H1 (cell line): ENCODE results near the gene FOXS1. TPM values are rescaled to one million over a fixed set of nuclear protein-coding genes. Genes with fewer than 3 reads are reported as not detected.

ENCODE experiments used
- CTCF ChIA-PET: fragments of 300-600 bp; sonication (Branson Sonifier 250); formaldehyde crosslinking; loops from one replicate; lab custom pipeline; 2021; ENCODE audit not compliant: partially characterized antibody; lab: Charles Lee
- POLR2A ChIA-PET: fragments of 300-600 bp; sonication (Branson Sonifier 250); formaldehyde crosslinking; loops from one replicate; lab custom pipeline; 2021; ENCODE audit warnings: inconsistent platforms; ENCODE audit not compliant: partially characterized antibody; lab: Charles Lee
- DNase-seq, 2 experiments: peaks; one replicate each; pipeline versions ENCODE4 v3.0.0 to v3.0.0-alpha.2; 2010 to 2022; ENCODE audit warnings: low spot score in 2 of 2, low read depth in 1 of 2, mixed read lengths in 1 of 2
- FAIRE-seq: peaks from 2 replicates; lab custom pipeline; 2011; peaks lifted over from hg19 to GRCh38; lab: Jason Lieb, UNC
- H2AFZ ChIP-seq: 2 replicates; pipeline ENCODE4 v1.8.1; 2012; ENCODE audit warnings: low read length, inconsistent platforms
- H2AK5ac ChIP-seq: 2 replicates; pipeline ENCODE4 v1.6.1; 2013; ENCODE audit warnings: low read depth, low read length
- H2BK120ac ChIP-seq: replicated peaks from 2 replicates; pipeline ENCODE3; 2013; ENCODE audit warnings: low read depth, low read length, inconsistent platforms
- H2BK12ac ChIP-seq: 2 replicates; pipeline ENCODE4 v1.6.1; 2013; ENCODE audit warnings: low read depth, low read length
- H2BK15ac ChIP-seq: 2 replicates; pipeline ENCODE4 v1.6.1; 2013; ENCODE audit warnings: low read length
- H2BK20ac ChIP-seq: 2 replicates; pipeline ENCODE4 v1.6.1; 2013; ENCODE audit warnings: low read length
- H2BK5ac ChIP-seq: 2 replicates; pipeline ENCODE4 v1.6.1; 2013; ENCODE audit warnings: low read depth, low read length
- H3K14ac ChIP-seq: 2 replicates; pipeline ENCODE4 v1.6.1; 2013; ENCODE audit warnings: inconsistent platforms; ENCODE audit not compliant: insufficient read length
- H3K18ac ChIP-seq: 2 replicates; pipeline ENCODE4 v1.6.1; 2013; ENCODE audit warnings: low read length; ENCODE audit errors: extremely low read depth
- H3K23ac ChIP-seq: 2 replicates; pipeline ENCODE4 v1.6.1; 2013; ENCODE audit warnings: inconsistent platforms; ENCODE audit not compliant: insufficient read length
- H3K23me2 ChIP-seq: 2 replicates; pipeline ENCODE4 v1.6.1; 2013; ENCODE audit warnings: low read depth, low read length
- H3K27ac ChIP-seq: 2 replicates; pipeline ENCODE4 v1.6.1; 2011; ENCODE audit warnings: low read depth, low read length, inconsistent platforms
- H3K27me3 ChIP-seq, 4 experiments: replicated peaks in 1 of 4; 1 replicate in 1 of 4; 2 replicates in 3 of 4; pipeline versions ENCODE4 v1.6.1 to v1.8.1; 2011 to 2013; ENCODE audit warnings: low read length in 3 of 4, mild to moderate bottlenecking in 3 of 4, inconsistent platforms in 2 of 4, mixed read lengths in 2 of 4, moderate library complexity in 1 of 4; ENCODE audit not compliant: control insufficient read depth in 3 of 4, insufficient read depth in 3 of 4; ENCODE audit errors: extremely low read depth in 1 of 4
- H3K36me3 ChIP-seq, 4 experiments: 2 replicates each; pipeline versions ENCODE4 v1.6.1 to v1.8.1; 2011 to 2013; ENCODE audit warnings: mild to moderate bottlenecking in 4 of 4, low read length in 3 of 4, moderate library complexity in 2 of 4, control low read depth in 1 of 4, inconsistent platforms in 1 of 4; ENCODE audit not compliant: insufficient read depth in 4 of 4, control insufficient read depth in 2 of 4
- H3K4ac ChIP-seq: replicated peaks from 2 replicates; pipeline ENCODE3; 2013; ENCODE audit warnings: low read length, low read depth, mixed read lengths, inconsistent platforms; ENCODE audit not compliant: insufficient read length
- H3K4me1 ChIP-seq, 4 experiments: replicated peaks in 1 of 4; 1 replicate in 1 of 4; 2 replicates in 3 of 4; pipeline versions ENCODE4 v1.6.1 to v1.8.1; 2011 to 2013; ENCODE audit warnings: low read length in 3 of 4, inconsistent platforms in 2 of 4, mixed read lengths in 1 of 4; ENCODE audit not compliant: insufficient read depth in 4 of 4, control insufficient read depth in 3 of 4
- H3K4me2 ChIP-seq, 2 experiments: 2 replicates each; pipeline versions ENCODE4 v1.6.1 to v1.8.1; 2011 to 2013; ENCODE audit warnings: low read depth in 2 of 2, low read length in 2 of 2, control low read depth in 1 of 2, inconsistent platforms in 1 of 2, mild to moderate bottlenecking in 1 of 2; ENCODE audit not compliant: insufficient read depth in 1 of 2
- H3K4me3 ChIP-seq, 4 experiments: fragments of 200-600, 300-600 bp in 1 of 4; sonication (generic), shearing (Covaris generic), sonication (Bioruptor Twin) in 1 of 4; 2 replicates each; pipeline versions ENCODE4 v1.5.1 to v1.8.1; 2011 to 2016; ENCODE audit warnings: low read length in 4 of 4, low read depth in 3 of 4, control low read depth in 2 of 4, inconsistent platforms in 2 of 4, mild to moderate bottlenecking in 2 of 4, mixed read lengths in 1 of 4, moderate library complexity in 1 of 4; ENCODE audit not compliant: insufficient read depth in 2 of 4; ENCODE audit errors: extremely low read depth in 1 of 4
- H3K56ac ChIP-seq: replicated peaks from 2 replicates; pipeline ENCODE3; 2013; ENCODE audit warnings: low read depth, mild to moderate bottlenecking, mixed read lengths, low read length, inconsistent platforms; ENCODE audit not compliant: insufficient read length
- H3K79me1 ChIP-seq: 2 replicates; pipeline ENCODE4 v1.6.1; 2013; ENCODE audit warnings: low read depth, low read length, control low read depth
- H3K79me2 ChIP-seq, 2 experiments: 2 replicates each; pipeline versions ENCODE4 v1.6.1 to v1.8.1; 2012 to 2013; ENCODE audit warnings: low read length in 2 of 2, mild to moderate bottlenecking in 2 of 2, inconsistent platforms in 1 of 2; ENCODE audit not compliant: insufficient read depth in 2 of 2, control insufficient read depth in 1 of 2
- H3K9ac ChIP-seq, 4 experiments: replicated peaks in 1 of 4; 1 replicate in 1 of 4; 2 replicates in 3 of 4; pipeline versions ENCODE4 v1.6.1 to v1.8.1; 2011 to 2013; ENCODE audit warnings: low read depth in 3 of 4, low read length in 3 of 4, control low read depth in 2 of 4, mild to moderate bottlenecking in 2 of 4, moderate library complexity in 2 of 4, inconsistent platforms in 1 of 4; ENCODE audit errors: extremely low read depth in 1 of 4
- H3K9me3 ChIP-seq, 2 experiments: 2 replicates each; pipeline versions ENCODE4 v1.6.1 to v1.8.1; 2012 to 2013; ENCODE audit warnings: mild to moderate bottlenecking in 2 of 2, moderate library complexity in 2 of 2, control low read depth in 1 of 2, inconsistent platforms in 1 of 2, low read depth in 1 of 2, low read length in 1 of 2, mixed read lengths in 1 of 2; ENCODE audit not compliant: insufficient read depth in 2 of 2
- H4K20me1 ChIP-seq, 2 experiments: replicated peaks in 1 of 2; 2 replicates each; pipeline versions ENCODE3 to v1.8.1; 2011 to 2013; ENCODE audit warnings: inconsistent platforms in 2 of 2, low read length in 2 of 2, mild to moderate bottlenecking in 1 of 2; ENCODE audit not compliant: insufficient read depth in 2 of 2, control insufficient read depth in 1 of 2
- H4K5ac ChIP-seq: 2 replicates; pipeline ENCODE4 v1.6.1; 2013; ENCODE audit warnings: low read length, low read depth, mixed read lengths, inconsistent platforms; ENCODE audit not compliant: insufficient read length
- H4K8ac ChIP-seq: 2 replicates; pipeline ENCODE4 v1.8.0; 2013; ENCODE audit warnings: mild to moderate bottlenecking, moderate library complexity, low read length, inconsistent platforms; ENCODE audit not compliant: insufficient read depth; ENCODE audit errors: extremely low read depth
- H4K91ac ChIP-seq: replicated peaks from 2 replicates; pipeline ENCODE3; 2013; ENCODE audit warnings: low read length, mixed read lengths, inconsistent platforms; ENCODE audit not compliant: insufficient read length
- BCL11A ChIP-seq, 2 experiments: IDR thresholded peaks; one replicate each; pipeline ENCODE4 v1.6.1; 2011; ENCODE audit warnings: low read depth in 2 of 2, low read length in 2 of 2, mild to moderate bottlenecking in 2 of 2
- EGR1 ChIP-seq: IDR thresholded peaks from 2 replicates; pipeline ENCODE4 v1.6.1; 2011; ENCODE audit warnings: low read depth, low read length, borderline replicate concordance
- EZH2 ChIP-seq: fragments of 200-600 bp; sonication (generic); IDR thresholded peaks from 2 replicates; pipeline ENCODE4 v1.7.1; 2012; ENCODE audit warnings: low read depth, mild to moderate bottlenecking, moderate library complexity, low read length, inconsistent platforms; ENCODE audit not compliant: severe bottlenecking
- HDAC6 ChIP-seq: IDR thresholded peaks from one replicate; pipeline ENCODE4 v1.7.1; 2012; ENCODE audit warnings: low read depth, mild to moderate bottlenecking, inconsistent platforms, low read length, moderate library complexity
- KDM5A ChIP-seq: fragments of 200-600 bp; IDR thresholded peaks from 2 replicates; pipeline ENCODE4 v1.7.1; 2012; ENCODE audit warnings: mild to moderate bottlenecking, low read length, inconsistent platforms, mixed read lengths
- SP4 ChIP-seq: IDR thresholded peaks from 2 replicates; pipeline ENCODE4 v1.6.1; 2012; ENCODE audit warnings: low read length, inconsistent platforms
- TCF12 ChIP-seq: IDR thresholded peaks from 2 replicates; pipeline ENCODE4 v1.6.1; 2011; ENCODE audit warnings: low read depth, mild to moderate bottlenecking, low read length
- YY1 ChIP-seq: IDR thresholded peaks from 2 replicates; pipeline ENCODE4 v1.6.1; 2011; ENCODE audit warnings: low read depth, mild to moderate bottlenecking, low read length
- WGBS, 2 experiments: shearing (Covaris generic) in 1 of 2; methylation state at CpG; one replicate each; pipeline versions ENCODE4 v1.1.6 to v1.1.7; 2013 to 2015; ENCODE audit warnings: low lambda C conversion rate in 2 of 2, mixed read lengths in 2 of 2, inconsistent platforms in 1 of 2, low coverage in 1 of 2, missing lambda C conversion rate in 1 of 2; ENCODE audit not compliant: insufficient replicate concordance in 2 of 2, insufficient coverage in 1 of 2, insufficient read length in 1 of 2; ENCODE audit errors: extremely low coverage in 1 of 2, missing lambda C conversion rate in 1 of 2; 5-methylcytosine and 5-hydroxymethylcytosine counted together
- polyA plus RNA-seq, 7 experiments: library from polyadenylated mRNA; depleted of rRNA in 3 of 7; stranded (reverse) in 5 of 7; unstranded in 2 of 7; fragments of >200 nt in 5 of 7; fragments of 200-250 nt in 2 of 7; gene quantifications; 1 replicate in 5 of 7; 2 replicates in 1 of 7; 4 replicates in 1 of 7; pipeline versions ENCODE4 v1.2.1 to v1.2.3, GENCODE V29; 2011 to 2013; ENCODE audit warnings: missing spikeins in 2 of 7, mixed read lengths in 2 of 7
- total RNA-seq: library from RNA; stranded (reverse); fragmentation: NEBNext Ultra II Directional; extraction: Animal tissue kit (Norgen Biotek cat#: 25700); gene quantifications from 2 replicates; pipeline ENCODE4 v1.2.1, GENCODE V29; 2021
- TF ChIP-seq, protein P1 (sequence below), 3 experiments: IDR thresholded peaks; 1 replicate in 2 of 3; 2 replicates in 1 of 3; pipeline versions ENCODE4 v1.5.1 to v1.6.1; 2011; ENCODE audit warnings: low read length in 3 of 3, mild to moderate bottlenecking in 3 of 3, inconsistent platforms in 2 of 3, low read depth in 1 of 3, moderate library complexity in 1 of 3; ENCODE audit not compliant: insufficient read depth in 1 of 3; ENCODE audit errors: control extremely low read depth in 1 of 3
- TF ChIP-seq, protein P2 (sequence below): IDR thresholded peaks from 2 replicates; pipeline ENCODE4 v1.6.1; 2011; ENCODE audit warnings: low read depth, mild to moderate bottlenecking, low read length; ENCODE audit not compliant: insufficient read depth

The FOXS1 gene
- total and polyA plus RNA-seq, 2 of the 8 experiments (the other 6 are each of a cell fraction or from before 2014, with no cell fraction given): 0.45 TPM; not detected in 1

DNA sequence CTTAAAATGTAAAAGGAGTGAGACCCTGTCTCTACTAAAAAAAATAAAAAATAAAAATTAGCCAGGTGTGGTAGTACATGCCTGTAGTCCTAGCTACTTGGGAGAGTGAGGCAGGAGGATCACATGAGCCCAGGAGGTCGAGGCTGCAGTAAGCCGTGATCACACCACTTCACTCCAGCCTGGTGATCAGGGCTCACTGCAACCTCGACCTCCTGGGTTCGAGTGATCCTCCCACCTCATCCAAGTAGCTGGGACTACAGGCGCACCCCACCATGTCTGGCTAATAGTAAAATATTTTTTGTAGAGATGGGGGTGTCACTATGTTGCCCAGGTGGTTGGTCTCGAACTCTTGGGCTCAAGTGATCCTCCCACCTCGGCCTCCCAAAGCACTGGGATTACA lies 8.1 kb upstream of the FOXS1 start:
- Histone ChIP-seq H2BK20ac (no peak overlapping the region), H2BK120ac (no peak overlapping the region), H4K5ac (no peak overlapping the region), H3K27ac (no peak overlapping the region), H3K4me3 (no peak overlapping the region), H3K79me2 (no peaks in the 10 kb centered on the region), H2AK5ac (no peak overlapping the region), H3K23ac (no peak overlapping the region), H3K79me1 (no peaks in the 10 kb centered on the region), H3K14ac (no peak overlapping the region), H3K27me3 (peaks cover 5 to 34% (median 27%) of the 10 kb centered on the region in 4 experiments), H2BK5ac (no peak overlapping the region), H3K9ac (no peak overlapping the region), H4K20me1 (no peaks in the 10 kb centered on the region), H3K56ac (no peak overlapping the region), H3K4me2 (no peak overlapping the region), H2BK15ac (no peak overlapping the region), H3K4me1 (peaks cover 0 to 10% (median 5%) of the 10 kb centered on the region in 4 experiments; a peak in 4 of 7 replicates), H2BK12ac (no peak overlapping the region), H3K18ac (no peak overlapping the region), H3K4ac (no peak overlapping the region), H2AFZ (no peak overlapping the region), H3K36me3 (no peaks in the 10 kb centered on the region), H3K23me2 (no peaks in the 10 kb centered on the region), H4K8ac (no peak overlapping the region), H3K9me3 (no peaks in the 10 kb centered on the region), H4K91ac (no peak overlapping the region)
- ChIA-PET POLR2A (no interaction called here), CTCF (interaction anchor here (0.6 to 8.6 kb wide), 39 partner anchors 10 to 297 kb away, joined by 3 to 111 read pairs (median 5); partner anchors contain the start of genes DUSP15, MYLK2, PDRG1 and TTLL9)
- no peak for DNase-seq
- no peak for FAIRE-seq
- 91% methylated on average over 7 of the region's 7 CpGs; no CpG with 5 or more reads in 1 of the 2 experiments for WGBS, 2 experiments
- TF ChIP-seq, protein P1, sequence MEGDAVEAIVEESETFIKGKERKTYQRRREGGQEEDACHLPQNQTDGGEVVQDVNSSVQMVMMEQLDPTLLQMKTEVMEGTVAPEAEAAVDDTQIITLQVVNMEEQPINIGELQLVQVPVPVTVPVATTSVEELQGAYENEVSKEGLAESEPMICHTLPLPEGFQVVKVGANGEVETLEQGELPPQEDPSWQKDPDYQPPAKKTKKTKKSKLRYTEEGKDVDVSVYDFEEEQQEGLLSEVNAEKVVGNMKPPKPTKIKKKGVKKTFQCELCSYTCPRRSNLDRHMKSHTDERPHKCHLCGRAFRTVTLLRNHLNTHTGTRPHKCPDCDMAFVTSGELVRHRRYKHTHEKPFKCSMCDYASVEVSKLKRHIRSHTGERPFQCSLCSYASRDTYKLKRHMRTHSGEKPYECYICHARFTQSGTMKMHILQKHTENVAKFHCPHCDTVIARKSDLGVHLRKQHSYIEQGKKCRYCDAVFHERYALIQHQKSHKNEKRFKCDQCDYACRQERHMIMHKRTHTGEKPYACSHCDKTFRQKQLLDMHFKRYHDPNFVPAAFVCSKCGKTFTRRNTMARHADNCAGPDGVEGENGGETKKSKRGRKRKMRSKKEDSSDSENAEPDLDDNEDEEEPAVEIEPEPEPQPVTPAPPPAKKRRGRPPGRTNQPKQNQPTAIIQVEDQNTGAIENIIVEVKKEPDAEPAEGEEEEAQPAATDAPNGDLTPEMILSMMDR (IDR thresholded peaks at IDR 0.05; ENCODE audit: control extremely low read depth in 1 of 3, insufficient read depth in 1 of 3, low read depth in 1 of 3, low read length in 3 of 3): no peak
- TF ChIP-seq YY1: no peak
- TF ChIP-seq EZH2: no peak
- TF ChIP-seq TCF12: no peak
- no peak for TF ChIP-seq SP4
- no peak for TF ChIP-seq BCL11A (IDR thresholded peaks at IDR 0.05; ENCODE audit: low read depth in 2 of 2, low read length in 2 of 2)
- no peak for TF ChIP-seq EGR1
- TF ChIP-seq, protein P2, sequence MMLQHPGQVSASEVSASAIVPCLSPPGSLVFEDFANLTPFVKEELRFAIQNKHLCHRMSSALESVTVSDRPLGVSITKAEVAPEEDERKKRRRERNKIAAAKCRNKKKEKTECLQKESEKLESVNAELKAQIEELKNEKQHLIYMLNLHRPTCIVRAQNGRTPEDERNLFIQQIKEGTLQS: no peak
- no peak for TF ChIP-seq HDAC6
- no peak for TF ChIP-seq KDM5A
